NT2/D1 (cell line): ENCODE results near the gene FAM78B.

Source experiments
- DNase-seq: peaks from one replicate; pipeline ENCODE4 v3.0.0-alpha.2; 2011; ENCODE audit warnings: low read depth, low spot score
- H3K27me3 ChIP-seq: 2 replicates; pipeline ENCODE4 v1.6.0; 2011; ENCODE audit warnings: mild to moderate bottlenecking; ENCODE audit not compliant: insufficient read length, insufficient read depth
- H3K36me3 ChIP-seq: 2 replicates; pipeline ENCODE4 v1.6.1; 2011; ENCODE audit warnings: mild to moderate bottlenecking, low read length, mixed read lengths; ENCODE audit not compliant: insufficient read depth, insufficient read length
- H3K4me1 ChIP-seq: 2 replicates; pipeline ENCODE4 v1.5.1; 2011; ENCODE audit not compliant: insufficient read depth, insufficient read length
- H3K4me3 ChIP-seq: 2 replicates; pipeline ENCODE4 v1.5.1; 2011; ENCODE audit warnings: low read depth; ENCODE audit not compliant: insufficient read length
- H3K9ac ChIP-seq: 2 replicates; pipeline ENCODE4 v1.6.0; 2011; ENCODE audit warnings: low read depth; ENCODE audit not compliant: insufficient read length
- H3K9me3 ChIP-seq: 2 replicates; pipeline ENCODE4 v1.5.1; 2011; ENCODE audit warnings: mild to moderate bottlenecking, low read length; ENCODE audit not compliant: insufficient read depth
- SUZ12 ChIP-seq: IDR thresholded peaks from 2 replicates; pipeline ENCODE4 v1.6.1; 2011; ENCODE audit not compliant: insufficient read length, insufficient read depth; ENCODE audit errors: extremely low read depth
- YY1 ChIP-seq: IDR thresholded peaks from 2 replicates; pipeline ENCODE4 v1.6.1; 2011; ENCODE audit not compliant: insufficient read length, insufficient read depth
- ZNF274 ChIP-seq: IDR thresholded peaks from 2 replicates; pipeline ENCODE4 v1.6.1; 2011; ENCODE audit warnings: mild to moderate bottlenecking, low read depth, low read length

The FAM78B gene

GRCh38 chr1:166189126-166189525 is 22.3 kb upstream of the FAM78B start:
- Histone ChIP-seq H3K27me3 (no peaks in the 10 kb centered on the region), H3K9ac (no peak overlapping the region), H3K4me1 (no peaks in the 10 kb centered on the region), H3K36me3 (no peaks in the 10 kb centered on the region), H3K9me3 (no peaks in the 10 kb centered on the region), H3K4me3 (no peak overlapping the region)
- no peak for DNase-seq
- TF ChIP-seq ZNF274 (no peak), SUZ12 (no peak), YY1 (no peak)

DNA sequence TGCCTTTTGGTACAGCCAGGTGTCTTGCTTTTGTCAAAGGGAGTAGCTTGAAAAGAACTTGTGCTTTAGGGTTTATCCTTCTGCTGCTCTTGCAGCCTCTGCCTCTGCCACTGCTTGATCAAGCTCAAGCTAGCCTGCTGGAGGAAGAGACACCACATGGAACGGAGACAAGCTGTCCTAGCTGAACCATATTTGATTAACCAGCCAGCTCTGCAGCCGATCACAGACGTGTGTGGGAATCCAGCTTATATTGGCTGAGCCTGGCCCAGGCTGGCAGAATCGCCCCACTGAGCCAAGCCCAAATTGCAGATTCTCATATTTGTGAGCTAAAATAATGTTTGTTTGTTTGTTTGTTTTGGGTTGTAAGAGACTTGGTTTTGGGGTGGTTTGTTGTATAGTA is 18.7 kb upstream of the FAM78B start:
- Histone ChIP-seq H3K9ac (no peak overlapping the region), H3K36me3 (no peaks in the 10 kb centered on the region), H3K27me3 (no peaks in the 10 kb centered on the region)

GRCh38 chr1:166184897-166185296 is 18.1 kb upstream of the FAM78B start:
- no peak for DNase-seq

More for the DNA sequence above, 18.7 kb upstream of the FAM78B start:
- Histone ChIP-seq H3K4me3 (no peak overlapping the region), H3K9me3 (no peaks in the 10 kb centered on the region), H3K4me1 (no peaks in the 10 kb centered on the region)
- no peak for DNase-seq
- TF ChIP-seq SUZ12 (no peak), YY1 (no peak), ZNF274 (no peak)

GRCh38 chr1:166184012-166184411 is 17.2 kb upstream of the FAM78B start:
- Histone ChIP-seq H3K4me1 (no peaks in the 10 kb centered on the region), H3K9ac (no peak overlapping the region), H3K36me3 (no peaks in the 10 kb centered on the region), H3K4me3 (no peak overlapping the region), H3K27me3 (no peaks in the 10 kb centered on the region), H3K9me3 (no peaks in the 10 kb centered on the region)
- no peak for TF ChIP-seq ZNF274
- TF ChIP-seq SUZ12 = no peak
- TF ChIP-seq YY1 = no peak
- DNase-seq = no peak

More at GRCh38 chr1:166184897-166185296, 18.1 kb upstream of the FAM78B start:
- TF ChIP-seq SUZ12 (no peak), ZNF274 (no peak), YY1 (no peak)
- Histone ChIP-seq H3K9ac (no peak overlapping the region), H3K9me3 (no peaks in the 10 kb centered on the region), H3K4me1 (no peaks in the 10 kb centered on the region), H3K4me3 (no peak overlapping the region), H3K36me3 (no peaks in the 10 kb centered on the region), H3K27me3 (no peaks in the 10 kb centered on the region)

DNA sequence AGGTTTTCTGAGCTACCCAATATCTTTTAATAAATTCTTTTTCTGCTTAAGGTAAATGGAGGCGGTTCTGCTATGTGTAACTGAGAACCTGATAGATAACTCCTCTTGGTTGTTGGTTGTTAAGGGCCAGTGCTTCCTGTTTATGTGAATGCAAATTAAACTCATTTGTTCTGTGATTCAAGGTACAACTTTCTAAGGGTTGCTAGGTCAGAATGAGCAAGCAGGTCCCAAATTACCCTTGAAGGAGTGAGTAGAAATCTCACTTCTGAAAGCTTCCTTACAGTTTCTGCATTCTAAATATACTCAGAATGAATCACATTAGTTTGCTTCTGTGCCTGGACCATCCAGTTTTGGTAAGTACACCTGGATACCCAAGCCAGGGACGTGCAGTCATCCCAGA is 15.5 kb upstream of the FAM78B start:
- no peaks in the 10 kb centered on the region for H3K36me3 ChIP-seq
- no peak for TF ChIP-seq YY1
- no peak for TF ChIP-seq SUZ12
- TF ChIP-seq ZNF274 = no peak
- no peak overlapping the region for H3K4me3 ChIP-seq
- H3K9ac ChIP-seq = no peak overlapping the region
- H3K27me3 ChIP-seq = no peaks in the 10 kb centered on the region
- H3K4me1 ChIP-seq = no peaks in the 10 kb centered on the region
- H3K9me3 ChIP-seq = no peaks in the 10 kb centered on the region
- no peak for DNase-seq

- Histone ChIP-seq H3K27me3 (no peaks in the 10 kb centered on the region), H3K9me3 (no peaks in the 10 kb centered on the region), H3K4me3 (no peak overlapping the region), H3K9ac (no peak overlapping the region), H3K4me1 (no peaks in the 10 kb centered on the region), H3K36me3 (no peaks in the 10 kb centered on the region)
- DNase-seq = no peak
- TF ChIP-seq SUZ12 (no peak), ZNF274 (no peak), YY1 (no peak)
Measured at GRCh38 chr1:166176416-166176815, 9.6 kb upstream of the FAM78B start.

GRCh38 chr1:166175032-166175431 is 8.2 kb upstream of the FAM78B start:
- Histone ChIP-seq H3K4me3 (no peak overlapping the region), H3K9ac (no peak overlapping the region), H3K27me3 (no peaks in the 10 kb centered on the region), H3K9me3 (no peaks in the 10 kb centered on the region), H3K36me3 (no peaks in the 10 kb centered on the region), H3K4me1 (no peaks in the 10 kb centered on the region)
- no peak for DNase-seq
- TF ChIP-seq SUZ12 (no peak), ZNF274 (no peak), YY1 (no peak)
